MCF 10A (cell line): ENCODE data around the gene SLCO2A1. TPM values are rescaled to one million over a fixed set of nuclear protein-coding genes. Genes with fewer than 3 reads are reported as not detected.

Experiments used
- BruUV-seq: library from RNA; stranded (reverse); fragments of 400-500 nt; replicated peaks from 2 replicates; lab custom pipeline; 2021; lab: Mats Ljungman, UMichigan
- CTCF ChIA-PET: fragments of 300-600 bp; sonication (Branson Sonifier 250); formaldehyde crosslinking; extraction: SDS; loops from one replicate; lab custom pipeline; 2021; ENCODE audit warnings: antibody characterized with exemption, inconsistent platforms; lab: Yijun Ruan, JAX
- POLR2A ChIA-PET: fragments of 300-600, 350-650 bp; sonication (Branson Sonifier 250); formaldehyde crosslinking; extraction: SDS; loops from one replicate; lab custom pipeline; 2020; ENCODE audit warnings: antibody characterized with exemption, inconsistent platforms; lab: Yijun Ruan, JAX
- DNase-seq: peaks from one replicate; pipeline ENCODE4 v3.0.0-alpha.2; 2018; ENCODE audit not compliant: unreplicated experiment
- H3K27ac Mint-ChIP-seq: one replicate; pipeline ENCODE4 v1.8.0; 2022; ENCODE audit warnings: mild to moderate bottlenecking, low read depth, mixed read lengths; ENCODE audit not compliant: unreplicated experiment
- H3K27me3 Mint-ChIP-seq: one replicate; pipeline ENCODE4 v1.8.0; 2022; ENCODE audit warnings: mixed read lengths; ENCODE audit not compliant: insufficient read depth, unreplicated experiment
- H3K36me3 Mint-ChIP-seq: one replicate; pipeline ENCODE4 v1.8.0; 2022; ENCODE audit warnings: mild to moderate bottlenecking, moderate library complexity, mixed read lengths; ENCODE audit not compliant: insufficient read depth, unreplicated experiment
- H3K4me1 Mint-ChIP-seq: one replicate; pipeline ENCODE4 v1.8.0; 2022; ENCODE audit warnings: mixed read lengths; ENCODE audit not compliant: insufficient read depth, unreplicated experiment
- H3K4me3 Mint-ChIP-seq: one replicate; pipeline ENCODE4 v1.8.0; 2022; ENCODE audit warnings: mild to moderate bottlenecking, moderate library complexity, mixed read lengths; ENCODE audit not compliant: unreplicated experiment
- H3K9me3 Mint-ChIP-seq: one replicate; pipeline ENCODE4 v1.8.0; 2022; ENCODE audit warnings: mixed read lengths; ENCODE audit not compliant: unreplicated experiment
- CTCF ChIP-seq: fragments of 200-600 bp; IDR thresholded peaks from one replicate; pipeline ENCODE4 v1.8.0; 2022; ENCODE audit warnings: antibody characterized with exemption, mild to moderate bottlenecking; ENCODE audit not compliant: unreplicated experiment
- intact Hi-C: fragments of 100-400 bp; cut with micrococcal nuclease; formaldehyde crosslinking; loops from 2 replicates; pipeline ENCODE4 v1.14.1; 2022
- total RNA-seq: library from RNA; stranded (reverse); gene quantifications from 2 replicates; pipeline ENCODE4 v1.2.3, GENCODE V29; 2022

The SLCO2A1 gene
- total RNA-seq, 1 experiment from 2014 or later = 1.0 TPM

GRCh38 chr3:133880886-133881455 is 148.8 kb downstream of the SLCO2A1 start:
- intact Hi-C loops = no loop called here
- H3K27me3 Mint-ChIP-seq = peaks cover 51% of the 10 kb centered on the region
- DNase-seq = no peak
- H3K27ac Mint-ChIP-seq = no peak overlapping the region
- BruUV-seq = no TSS peak
- H3K36me3 Mint-ChIP-seq = no peaks in the 10 kb centered on the region
- CTCF ChIA-PET = no interaction called here
- POLR2A ChIA-PET = no interaction called here
- no peak for TF ChIP-seq CTCF
- no peaks in the 10 kb centered on the region for H3K9me3 Mint-ChIP-seq
- H3K4me3 Mint-ChIP-seq = no peak overlapping the region
- H3K4me1 Mint-ChIP-seq = no peaks in the 10 kb centered on the region

GRCh38 chr3:133880287-133880686 is 149.4 kb downstream of the SLCO2A1 start:
- no peaks in the 10 kb centered on the region for H3K36me3 Mint-ChIP-seq
- TF ChIP-seq CTCF = no peak
- POLR2A ChIA-PET = no interaction called here
- intact Hi-C loops = no loop called here
- H3K27me3 Mint-ChIP-seq = peaks cover 44% of the 10 kb centered on the region
- H3K9me3 Mint-ChIP-seq = no peaks in the 10 kb centered on the region
- CTCF ChIA-PET = no interaction called here
- no peak overlapping the region for H3K27ac Mint-ChIP-seq
- no peak overlapping the region for H3K4me3 Mint-ChIP-seq
- DNase-seq = no peak
- BruUV-seq = no TSS peak
- no peaks in the 10 kb centered on the region for H3K4me1 Mint-ChIP-seq

GRCh38 chr3:133878518-133878917 is 151.2 kb downstream of the SLCO2A1 start:
- POLR2A ChIA-PET = no interaction called here
- CTCF ChIA-PET = interaction anchor here (1.4 kb wide), 1 partner anchor 60 kb away, joined by 4 read pairs; no protein-coding TSS in a partner anchor
- BruUV-seq = no TSS peak
- Mint-ChIP-seq H3K4me3 (no peak overlapping the region), H3K36me3 (no peaks in the 10 kb centered on the region), H3K4me1 (no peaks in the 10 kb centered on the region), H3K27me3 (peaks cover 28% of the 10 kb centered on the region), H3K9me3 (no peaks in the 10 kb centered on the region), H3K27ac (no peak overlapping the region)
- intact Hi-C loops = no loop called here
- TF ChIP-seq CTCF = no peak
- DNase-seq = no peak

Other genes starting within 250 kb of the SLCO2A1 start
- 180 and 212 TPM in 2 replicates for gene SRPRB, start 224.1 kb downstream of the SLCO2A1 start, total RNA-seq
- gene RAB6B, start 134.0 kb downstream of the SLCO2A1 start, total RNA-seq = 0.96 and 1.1 TPM in 2 replicates
- 76.1 and 79.8 TPM in 2 replicates for gene RYK, start 220.9 kb upstream of the SLCO2A1 start, total RNA-seq